HS-5 (cell line): ENCODE measurements around the gene TIMP2.
"Not testable (repeated sequence)": the region's sequence is repeated elsewhere in the genome, so short reads cannot be mapped to it uniquely, and the experiment has no call there.

ENCODE experiments used
- DNase-seq: peaks from one replicate; pipeline ENCODE4 v3.0.0-alpha.2; 2012; ENCODE audit warnings: low read depth

Gene TIMP2

DNA sequence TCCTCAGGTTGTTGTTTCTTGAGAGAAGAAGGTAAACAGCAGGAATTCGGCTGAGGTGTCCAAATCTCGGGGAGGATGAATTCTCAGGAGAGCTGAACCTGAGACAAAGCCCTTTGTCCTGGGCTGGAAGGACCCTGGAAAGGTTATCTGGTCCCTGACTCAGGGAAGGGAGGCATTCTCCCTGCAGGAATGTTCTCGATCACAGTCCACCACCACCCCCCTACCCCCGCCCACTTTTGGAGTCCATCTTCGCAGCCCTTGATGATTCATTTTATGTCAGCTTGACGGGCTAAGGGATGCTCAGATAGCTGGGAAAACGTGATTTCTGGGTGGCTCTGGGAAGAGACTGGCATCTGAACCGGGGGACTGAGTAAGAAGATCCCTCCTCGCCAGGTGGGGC is 20.8 kb downstream of the TIMP2 start:
- no peak for DNase-seq

GRCh38 chr17:78903101-78903779 is 21.9 kb downstream of the TIMP2 start, which contains the start of gene CEP295NL:
Gene CEP295NL, minus strand, starts transcription at chr17:78903201. Its CDS starts 1,373 bp downstream, at chr17:78901828.
- DNase-seq = no peak

- not testable (repeated sequence) for DNase-seq
These were observed 23.0 kb downstream of the TIMP2 start for GRCh38 chr17:78902231-78902630.

DNA sequence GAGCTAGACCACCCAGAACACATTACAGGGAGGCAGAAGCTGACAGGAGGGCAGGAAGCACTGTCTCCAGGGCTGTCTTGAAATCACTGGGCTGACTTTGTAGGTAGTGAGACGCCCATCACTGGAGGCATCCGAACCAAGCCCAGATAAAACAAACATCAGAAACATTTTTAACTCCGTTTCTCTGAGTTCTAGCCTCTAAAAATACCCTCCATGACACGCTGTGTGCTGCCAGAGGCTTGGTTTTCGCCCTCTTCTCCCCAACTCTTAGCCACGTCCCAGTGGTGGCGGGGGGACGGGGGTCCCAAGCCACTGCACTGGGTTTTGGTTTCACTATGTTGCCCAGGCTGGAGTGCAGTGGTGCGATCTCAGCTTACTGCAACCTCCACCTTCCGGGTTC is 23.4 kb downstream of the TIMP2 start:
- DNase-seq = no peak

DNA sequence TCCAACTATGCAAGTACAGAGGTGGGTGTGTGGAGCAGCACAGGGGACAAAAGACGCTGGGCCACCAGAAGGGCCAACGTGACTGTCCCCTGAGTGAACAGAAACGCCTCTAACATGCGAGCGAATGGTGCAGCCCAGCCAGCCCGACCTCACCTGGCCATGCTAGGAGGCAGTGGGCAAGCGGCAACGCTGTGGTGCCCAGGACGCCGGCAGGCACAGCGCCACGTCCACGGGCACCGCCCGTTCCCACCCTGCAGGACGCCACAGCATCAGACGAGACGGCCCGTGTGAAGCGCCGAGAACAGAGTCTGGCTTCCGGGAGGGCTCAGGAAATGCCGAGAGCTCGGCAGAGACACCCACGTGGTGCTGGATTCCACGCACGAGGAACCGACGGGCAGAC is 24.4 kb downstream of the TIMP2 start:
- no peak for DNase-seq

DNA sequence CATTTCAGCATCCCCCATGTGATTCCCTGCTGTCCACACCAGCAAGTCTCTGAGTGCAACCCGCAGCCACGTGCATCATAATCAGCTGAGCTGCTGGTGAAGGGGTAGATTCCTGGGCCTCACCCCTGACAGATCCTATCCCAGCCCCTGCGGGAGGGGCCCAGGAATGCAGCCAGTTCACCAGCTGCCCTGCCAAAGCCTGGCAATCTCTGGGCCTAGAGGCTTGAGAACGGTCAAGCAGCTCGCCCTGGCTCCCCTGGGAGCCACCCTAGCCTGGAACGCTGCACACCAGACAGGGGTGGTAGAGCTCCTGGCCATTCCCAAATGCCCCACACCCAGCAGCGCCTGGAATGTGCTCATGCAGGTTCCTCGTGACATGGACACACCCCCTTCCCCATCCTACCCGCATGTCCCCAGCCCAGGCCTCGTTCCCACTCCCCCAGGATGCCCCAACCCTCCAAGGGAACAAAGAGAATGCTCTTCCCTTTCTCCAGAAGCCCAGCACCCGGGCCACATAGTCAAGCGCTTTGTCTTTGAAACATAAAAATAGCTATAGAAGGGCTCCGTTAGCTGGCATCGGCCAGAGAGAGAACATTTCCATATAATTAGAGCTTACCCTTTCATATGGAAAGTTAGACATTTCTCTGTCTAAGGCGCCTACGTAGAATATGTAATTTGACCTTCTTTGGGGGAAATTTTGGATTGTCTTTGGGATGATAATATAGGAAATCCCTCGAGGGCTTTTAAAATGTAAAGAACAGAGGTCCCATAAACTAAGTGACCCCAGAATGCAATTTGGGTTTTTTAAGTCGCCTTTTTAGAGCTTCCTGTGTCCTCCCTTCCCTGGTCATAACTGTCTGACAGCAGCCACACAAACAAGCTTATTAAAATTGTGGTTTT is 25.6 kb downstream of the TIMP2 start:
- no peak for DNase-seq

DNA sequence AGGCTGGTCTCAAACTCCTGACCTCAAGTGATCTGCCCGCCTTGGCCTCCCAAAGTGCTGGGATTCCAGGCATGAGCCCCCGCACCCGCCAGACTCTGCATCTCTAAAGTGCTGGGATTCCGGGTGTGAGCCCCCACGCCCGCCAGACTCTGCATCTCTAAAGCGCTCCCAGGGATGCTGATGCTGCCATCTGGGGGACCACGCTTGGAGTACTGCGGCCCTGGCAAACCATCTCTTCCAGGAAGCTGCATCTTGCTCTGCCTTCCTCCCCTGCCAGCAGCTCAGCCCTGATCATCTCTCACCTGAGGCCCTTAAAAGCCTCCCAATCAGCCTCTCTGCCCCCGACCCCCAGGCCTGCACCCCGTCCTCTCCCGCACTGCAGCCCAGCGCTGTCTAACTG is 26.2 kb downstream of the TIMP2 start:
- DNase-seq = no peak

DNA sequence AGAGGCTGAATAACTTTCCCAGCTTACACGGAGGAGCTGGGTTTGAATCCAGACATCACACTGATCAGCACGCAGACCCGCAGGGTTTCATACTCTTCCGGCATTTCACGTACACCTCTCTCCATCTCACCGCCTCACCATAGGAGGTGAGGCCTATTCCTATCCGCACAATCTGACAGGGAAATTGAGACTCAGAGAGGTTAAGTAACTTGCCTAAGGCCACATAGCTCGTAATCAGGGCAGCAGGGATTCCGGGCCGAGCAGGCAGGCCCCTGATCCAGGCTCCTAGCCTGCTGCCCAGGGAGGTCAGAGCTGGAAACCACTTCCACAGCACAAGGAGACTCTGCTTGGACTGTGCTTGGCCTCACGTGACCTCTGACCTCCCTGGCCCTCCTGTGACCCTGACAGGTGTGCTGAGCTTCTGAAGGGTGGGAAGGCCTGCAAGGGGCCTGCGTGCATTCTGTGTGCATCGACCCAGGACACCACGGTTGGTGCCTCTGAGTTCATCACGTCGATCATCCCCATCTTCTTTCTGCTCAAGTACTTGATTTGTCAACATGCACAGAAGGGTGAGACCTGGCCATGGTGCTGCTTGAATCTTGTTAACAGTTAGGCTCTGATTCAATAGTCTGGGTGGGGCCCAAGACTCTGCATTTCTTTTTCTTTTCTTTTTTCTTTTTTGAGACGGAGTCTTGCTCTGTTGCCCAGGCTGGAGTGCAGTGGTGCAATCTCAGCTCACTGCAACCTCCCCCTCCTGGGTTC is 26.9 kb downstream of the TIMP2 start:
- DNase-seq = no peak

- DNase-seq = no peak
These were observed 27.5 kb downstream of the TIMP2 start for GRCh38 chr17:78897664-78898047.

GRCh38 chr17:78896834-78897663 is 28.1 kb downstream of the TIMP2 start:
- no peak for DNase-seq

DNA sequence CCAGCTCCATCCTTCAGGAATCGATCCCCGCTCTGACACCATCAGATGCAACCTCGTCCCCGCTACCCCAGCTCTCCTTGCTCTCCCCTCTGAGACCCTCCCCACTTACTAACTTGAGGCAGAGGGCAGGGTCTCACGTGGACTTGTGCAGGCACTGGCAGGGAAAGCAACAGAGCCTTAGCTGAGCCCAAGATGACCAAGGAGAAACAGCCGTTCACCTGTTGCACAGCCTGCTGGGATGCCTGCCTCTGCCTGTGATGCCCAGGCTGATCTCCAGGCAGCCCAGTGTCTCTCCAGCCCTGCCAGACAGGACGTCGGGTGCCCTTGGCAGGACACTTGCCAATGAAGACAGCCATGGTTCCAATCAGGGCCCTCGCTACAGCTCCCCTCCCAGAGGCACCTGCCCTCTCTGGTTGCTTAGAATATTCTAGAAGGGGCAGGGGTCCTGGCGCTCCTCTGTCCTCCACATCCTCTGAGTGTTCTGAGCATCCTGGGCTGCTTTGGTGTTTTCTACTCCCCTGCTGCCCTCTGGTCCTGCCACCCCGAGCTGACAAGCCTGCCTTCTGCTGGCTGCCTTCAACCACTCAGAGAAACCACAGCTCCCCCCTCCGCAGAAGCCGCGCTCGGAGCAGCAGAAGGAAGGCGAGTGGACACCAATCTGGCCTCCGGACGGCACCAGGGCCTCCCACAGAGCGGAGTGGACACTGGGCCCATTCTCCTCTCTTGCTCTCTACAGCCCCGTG is 28.9 kb downstream of the TIMP2 start:
- no peak for DNase-seq

DNA sequence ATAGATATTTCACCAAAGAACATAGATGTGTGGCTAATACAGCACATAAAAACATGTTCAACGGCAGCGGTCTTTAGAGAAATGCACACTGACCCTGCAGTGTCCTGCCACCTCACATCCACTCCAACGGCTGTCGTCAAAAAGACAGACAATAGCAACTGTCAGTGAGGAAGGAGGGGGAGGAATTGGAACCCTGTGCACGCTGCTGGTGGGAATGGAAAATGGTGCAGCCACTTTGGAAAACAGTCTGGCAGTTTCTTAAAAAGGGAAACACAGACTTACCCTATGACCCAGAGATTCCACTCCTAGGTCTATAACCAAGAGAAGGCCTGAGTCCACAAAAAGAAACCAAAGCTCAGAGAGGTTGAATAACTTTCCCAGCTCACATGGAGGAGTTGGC is 29.9 kb downstream of the TIMP2 start:
- DNase-seq = no peak

DNA sequence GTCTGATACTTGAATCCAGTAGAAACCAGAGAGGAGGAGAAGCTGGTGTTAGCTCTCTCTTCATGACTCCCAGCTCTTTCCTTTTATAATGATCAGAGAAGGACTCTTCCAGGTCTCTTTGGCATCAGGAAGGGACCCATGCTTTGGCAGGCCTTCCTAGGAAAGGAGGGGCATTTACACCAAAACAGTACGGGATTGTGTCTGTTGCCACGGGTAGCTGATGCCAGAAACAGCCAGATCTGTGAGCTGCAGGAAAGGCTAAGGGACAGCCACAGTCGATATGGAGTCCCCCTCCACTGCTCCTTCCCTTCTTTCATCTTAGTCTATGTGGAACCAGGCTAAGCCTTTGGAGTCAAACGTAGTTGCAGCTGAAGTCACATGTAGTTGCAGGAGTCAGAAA is 31.5 kb downstream of the TIMP2 start:
- no peak for DNase-seq

DNA sequence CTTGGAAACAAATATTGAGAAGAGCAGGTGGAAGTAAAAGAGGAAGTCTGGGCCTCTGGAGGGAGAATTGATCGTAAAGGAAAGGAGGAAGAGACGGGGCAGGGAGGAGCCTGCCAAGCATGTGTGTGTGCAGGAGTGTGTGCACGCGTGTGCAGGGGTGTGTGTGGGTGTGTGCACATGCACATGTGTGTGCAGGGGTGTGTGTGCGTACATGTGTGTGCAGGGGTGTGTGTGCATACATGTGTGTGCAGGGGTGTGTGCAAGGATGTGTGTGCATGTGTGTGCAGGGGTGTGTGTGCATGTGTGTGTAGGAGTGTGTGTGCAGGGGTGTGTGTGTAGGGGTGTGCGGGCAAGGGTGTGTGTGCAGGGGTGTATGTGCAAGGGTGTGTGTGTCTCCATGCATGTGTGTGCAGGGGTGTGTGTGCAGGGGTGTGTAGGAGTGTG is 32.2 kb downstream of the TIMP2 start:
- DNase-seq = no peak

DNA sequence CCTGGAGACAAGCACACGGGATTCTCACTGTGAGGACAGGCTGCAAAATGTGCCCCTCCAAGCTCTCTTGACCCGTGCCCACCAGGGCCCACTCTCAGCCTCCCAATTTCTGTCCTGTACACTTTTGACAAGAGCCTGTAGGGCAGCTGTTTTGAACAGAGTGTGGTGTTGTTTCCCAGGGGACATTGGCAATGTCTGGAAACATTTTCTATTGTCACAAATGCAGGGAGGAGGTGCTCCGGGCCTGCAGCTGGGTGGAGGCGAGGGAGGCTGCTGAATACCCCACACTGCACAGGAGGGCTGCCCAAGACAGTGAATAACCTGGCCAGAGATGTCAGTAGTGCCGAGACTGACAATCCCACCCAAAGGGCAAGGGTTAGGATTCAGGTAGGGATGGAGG is 32.7 kb downstream of the TIMP2 start:
- DNase-seq = no peak

- no peak for DNase-seq
These were observed 33.1 kb downstream of the TIMP2 start for GRCh38 chr17:78892062-78892456.

DNA sequence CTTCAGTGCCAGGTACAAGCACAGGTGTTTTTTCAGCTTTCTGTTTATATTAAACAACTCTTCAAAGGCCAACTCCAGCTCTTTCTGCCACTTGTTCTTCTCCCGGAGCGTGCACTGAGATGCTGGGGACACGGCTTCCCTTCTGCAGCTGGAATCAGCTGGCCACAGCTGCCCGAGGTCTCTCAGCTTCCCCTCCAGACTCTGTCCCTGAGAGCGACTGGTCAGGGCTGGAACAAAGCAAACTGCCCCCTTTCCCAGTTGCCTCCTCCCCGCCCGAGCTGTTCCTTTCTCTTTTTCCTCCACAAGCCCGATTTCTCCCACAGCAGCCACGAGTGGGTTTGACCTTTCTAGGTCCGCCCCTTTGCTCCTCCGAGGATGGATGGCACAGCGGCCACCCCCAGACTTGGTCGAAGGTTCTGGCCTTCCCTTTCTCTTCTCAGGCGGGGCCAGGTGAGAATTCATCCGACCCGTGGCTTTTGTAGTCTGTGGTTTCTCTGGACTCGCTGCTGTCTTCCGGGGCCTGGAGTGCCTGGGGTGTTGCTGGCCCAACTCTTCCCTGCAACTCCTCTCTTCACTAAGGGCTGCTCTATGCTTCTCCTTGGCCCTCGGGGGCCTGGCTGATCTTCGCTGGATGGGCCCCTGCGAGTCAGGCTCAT is 33.7 kb downstream of the TIMP2 start:
- DNase-seq = no peak

DNA sequence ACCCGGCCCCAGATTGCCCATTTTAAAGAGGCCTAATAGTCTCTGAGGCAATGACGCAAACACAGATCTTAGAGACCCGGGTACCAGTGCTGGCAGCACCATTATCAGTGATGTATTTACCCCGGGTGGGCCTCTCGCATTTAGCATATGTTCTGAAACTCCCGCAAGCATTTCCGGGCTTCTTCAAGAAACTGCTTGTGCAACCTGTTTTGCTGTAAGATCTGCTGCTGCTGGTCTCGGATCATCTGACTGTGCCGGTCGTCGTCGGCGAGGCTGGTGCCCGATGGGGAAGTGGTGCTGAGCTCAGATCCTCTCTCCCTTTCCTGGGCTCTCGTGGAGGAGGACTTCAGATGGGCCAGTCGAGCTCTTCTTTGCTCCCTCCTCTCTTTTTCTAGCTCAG is 34.7 kb downstream of the TIMP2 start:
- DNase-seq = no peak

- not testable (repeated sequence) for DNase-seq
These were observed 35.1 kb downstream of the TIMP2 start for GRCh38 chr17:78890096-78890495.

DNA sequence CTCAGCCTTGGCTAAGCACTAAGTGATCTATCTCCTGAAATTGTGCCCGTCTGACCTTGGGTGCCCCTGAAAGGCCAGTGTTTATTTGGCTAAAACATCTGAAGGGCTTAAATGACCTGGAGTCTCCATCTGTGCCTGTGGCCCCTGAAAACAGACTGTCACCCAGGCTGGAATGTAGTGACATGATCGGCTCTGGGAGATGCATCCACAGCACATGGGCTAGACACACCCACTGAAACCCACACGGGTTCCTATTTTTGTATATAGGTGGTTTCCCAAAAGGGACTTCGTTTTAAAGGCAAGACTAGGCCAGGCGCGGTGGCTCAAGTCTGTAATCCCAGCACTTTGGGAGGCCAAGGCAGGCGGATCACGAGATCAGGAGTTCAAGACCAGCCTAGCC is 35.7 kb downstream of the TIMP2 start:
- no peak for DNase-seq
